Measurements from ENCODE around the gene DGKZ.

The DGKZ gene

GRCh38 chr11:46326813-46327416 is 20.3 kb upstream of the DGKZ start:
- no peaks in the 10 kb centered on the region for H3K36me3 ChIP-seq (ENCODE audit: insufficient read depth, low read length)
- H3K9me3 ChIP-seq (ENCODE audit: insufficient read depth, low read depth, low read length) = no peaks in the 10 kb centered on the region
- H2AFZ ChIP-seq (ENCODE audit: low read length) = no peak overlapping the region
- H3K27me3 ChIP-seq (ENCODE audit: insufficient read depth, low read length, poor library complexity, severe bottlenecking) = no peaks in the 10 kb centered on the region
- H3K4me1 ChIP-seq (ENCODE audit: insufficient read depth, low read length, poor library complexity, severe bottlenecking) = peaks cover 39% of the 10 kb centered on the region
- H3K4me3 ChIP-seq (ENCODE audit: low read length, poor library complexity, severe bottlenecking) = no peak overlapping the region
- H3F3A ChIP-seq (ENCODE audit: low read depth) = peaks cover 8% of the 10 kb centered on the region
- no peaks in the 10 kb centered on the region for H4K20me1 ChIP-seq (ENCODE audit: insufficient read depth, low read length, poor library complexity, severe bottlenecking)
- H3K79me2 ChIP-seq (ENCODE audit: insufficient read depth, low read length) = no peaks in the 10 kb centered on the region
- H3K4me2 ChIP-seq (ENCODE audit: low read depth, low read length, poor library complexity, severe bottlenecking) = no peak overlapping the region
- TF ChIP-seq, protein P1, sequence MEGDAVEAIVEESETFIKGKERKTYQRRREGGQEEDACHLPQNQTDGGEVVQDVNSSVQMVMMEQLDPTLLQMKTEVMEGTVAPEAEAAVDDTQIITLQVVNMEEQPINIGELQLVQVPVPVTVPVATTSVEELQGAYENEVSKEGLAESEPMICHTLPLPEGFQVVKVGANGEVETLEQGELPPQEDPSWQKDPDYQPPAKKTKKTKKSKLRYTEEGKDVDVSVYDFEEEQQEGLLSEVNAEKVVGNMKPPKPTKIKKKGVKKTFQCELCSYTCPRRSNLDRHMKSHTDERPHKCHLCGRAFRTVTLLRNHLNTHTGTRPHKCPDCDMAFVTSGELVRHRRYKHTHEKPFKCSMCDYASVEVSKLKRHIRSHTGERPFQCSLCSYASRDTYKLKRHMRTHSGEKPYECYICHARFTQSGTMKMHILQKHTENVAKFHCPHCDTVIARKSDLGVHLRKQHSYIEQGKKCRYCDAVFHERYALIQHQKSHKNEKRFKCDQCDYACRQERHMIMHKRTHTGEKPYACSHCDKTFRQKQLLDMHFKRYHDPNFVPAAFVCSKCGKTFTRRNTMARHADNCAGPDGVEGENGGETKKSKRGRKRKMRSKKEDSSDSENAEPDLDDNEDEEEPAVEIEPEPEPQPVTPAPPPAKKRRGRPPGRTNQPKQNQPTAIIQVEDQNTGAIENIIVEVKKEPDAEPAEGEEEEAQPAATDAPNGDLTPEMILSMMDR (conservative IDR thresholded peaks at IDR 0.05; ENCODE audit: low read length) = no peak
- H3K9me2 ChIP-seq (replicated peaks; ENCODE audit: low read depth, low read length) = no peaks in the 10 kb centered on the region
- no peak overlapping the region for H3K9ac ChIP-seq (ENCODE audit: low read depth, low read length, poor library complexity, severe bottlenecking)

DNA sequence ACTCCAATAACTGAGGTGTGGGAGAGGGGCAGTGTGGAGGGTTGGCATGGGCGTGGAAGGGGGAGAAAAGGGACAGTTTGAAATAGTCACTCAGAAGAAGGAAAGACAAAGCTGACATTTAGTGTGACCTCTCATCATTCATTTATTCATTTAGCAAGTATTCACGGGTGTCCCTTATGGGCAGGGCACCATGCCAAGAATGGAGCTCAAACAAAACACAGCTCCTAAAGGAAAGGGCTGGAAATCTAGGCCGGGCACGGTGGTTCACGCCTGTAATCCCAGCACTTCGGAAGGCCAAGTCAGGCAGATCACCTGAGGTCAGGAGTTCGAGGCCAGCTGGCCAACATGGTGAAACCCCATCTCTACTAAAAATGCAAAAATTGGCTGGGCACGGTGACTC is 19.4 kb upstream of the DGKZ start:
- Histone ChIP-seq H3K4me2 (ENCODE audit: low read depth, low read length, poor library complexity, severe bottlenecking) (no peak overlapping the region), H3K9ac (ENCODE audit: low read depth, low read length, poor library complexity, severe bottlenecking) (no peak overlapping the region), H3K36me3 (ENCODE audit: insufficient read depth, low read length) (no peaks in the 10 kb centered on the region), H3K4me3 (ENCODE audit: low read length, poor library complexity, severe bottlenecking) (no peak overlapping the region), H3K4me1 (ENCODE audit: insufficient read depth, low read length, poor library complexity, severe bottlenecking) (peaks cover 46% of the 10 kb centered on the region), H2AFZ (ENCODE audit: low read length) (no peak overlapping the region), H3K79me2 (ENCODE audit: insufficient read depth, low read length) (no peaks in the 10 kb centered on the region), H3F3A (ENCODE audit: low read depth) (peaks cover 8% of the 10 kb centered on the region), H3K27me3 (ENCODE audit: insufficient read depth, low read length, poor library complexity, severe bottlenecking) (peaks cover 6% of the 10 kb centered on the region), H3K9me2 (replicated peaks; ENCODE audit: low read depth, low read length) (no peaks in the 10 kb centered on the region), H4K20me1 (ENCODE audit: insufficient read depth, low read length, poor library complexity, severe bottlenecking) (no peaks in the 10 kb centered on the region), H3K9me3 (ENCODE audit: insufficient read depth, low read depth, low read length) (no peaks in the 10 kb centered on the region)
- TF ChIP-seq EZH2phosphoT487 (IDR thresholded peaks at IDR 0.05; ENCODE audit: borderline replicate concordance) = no peak
- TF ChIP-seq, protein P1 (conservative IDR thresholded peaks at IDR 0.05; ENCODE audit: low read length) = no peak

DNA sequence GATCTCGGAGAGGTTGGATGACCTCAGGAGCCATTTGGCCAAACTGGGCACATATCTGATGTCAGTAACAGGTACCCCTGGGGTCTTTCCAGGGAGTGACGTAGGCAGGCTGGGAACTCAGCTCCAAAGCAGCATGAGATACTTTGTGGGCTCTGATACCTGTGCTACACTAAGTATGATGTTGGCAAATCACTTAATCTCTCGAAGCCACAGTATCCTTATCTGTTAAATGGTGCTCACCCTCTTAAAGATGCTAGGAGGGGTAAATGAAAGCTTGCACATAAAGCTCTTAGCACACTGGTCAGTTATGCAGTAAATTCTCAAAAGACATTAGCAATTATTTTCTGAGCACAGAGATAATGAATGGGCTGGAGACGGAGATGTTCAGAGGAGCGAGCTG is 17.1 kb upstream of the DGKZ start:
- peak overlapping the region; percentile 92 for H3K4me2 ChIP-seq (ENCODE audit: low read depth, low read length, poor library complexity, severe bottlenecking)
- no peaks in the 10 kb centered on the region for H3K79me2 ChIP-seq (ENCODE audit: insufficient read depth, low read length)
- H4K20me1 ChIP-seq (ENCODE audit: insufficient read depth, low read length, poor library complexity, severe bottlenecking) = no peaks in the 10 kb centered on the region
- no peaks in the 10 kb centered on the region for H3K9me3 ChIP-seq (ENCODE audit: insufficient read depth, low read depth, low read length)
- no peaks in the 10 kb centered on the region for H3K9me2 ChIP-seq (replicated peaks; ENCODE audit: low read depth, low read length)
- peak overlapping the region; percentile 68 for H3K4me3 ChIP-seq (ENCODE audit: low read length, poor library complexity, severe bottlenecking)
- no peak for TF ChIP-seq EZH2phosphoT487 (IDR thresholded peaks at IDR 0.05; ENCODE audit: borderline replicate concordance)
- TF ChIP-seq, protein P1 (conservative IDR thresholded peaks at IDR 0.05; ENCODE audit: low read length) = no peak
- H3K36me3 ChIP-seq (ENCODE audit: insufficient read depth, low read length) = no peaks in the 10 kb centered on the region
- H3F3A ChIP-seq (ENCODE audit: low read depth) = peaks cover 8% of the 10 kb centered on the region
- peaks cover 40% of the 10 kb centered on the region for H3K4me1 ChIP-seq (ENCODE audit: insufficient read depth, low read length, poor library complexity, severe bottlenecking)
- H3K27me3 ChIP-seq (ENCODE audit: insufficient read depth, low read length, poor library complexity, severe bottlenecking) = peaks cover 14% of the 10 kb centered on the region
- no peak overlapping the region; the same call in 1 of the 2 replicates for H2AFZ ChIP-seq (ENCODE audit: low read length)
- H3K9ac ChIP-seq (ENCODE audit: low read depth, low read length, poor library complexity, severe bottlenecking) = peak overlapping the region; percentile 66

Data from Loucy (cell line).